Measurements from ENCODE around the gene ALOX12B. TPM values are rescaled to one million over a fixed set of nuclear protein-coding genes. Genes with fewer than 3 reads are reported as not detected.
"Not testable (repeated sequence)": the region's sequence is repeated elsewhere in the genome, so short reads cannot be mapped to it uniquely, and the experiment has no call there.

ALOX12B gene
- total RNA-seq, 2 experiments from 2014 or later, result 3.3 to 3.6 TPM

DNA sequence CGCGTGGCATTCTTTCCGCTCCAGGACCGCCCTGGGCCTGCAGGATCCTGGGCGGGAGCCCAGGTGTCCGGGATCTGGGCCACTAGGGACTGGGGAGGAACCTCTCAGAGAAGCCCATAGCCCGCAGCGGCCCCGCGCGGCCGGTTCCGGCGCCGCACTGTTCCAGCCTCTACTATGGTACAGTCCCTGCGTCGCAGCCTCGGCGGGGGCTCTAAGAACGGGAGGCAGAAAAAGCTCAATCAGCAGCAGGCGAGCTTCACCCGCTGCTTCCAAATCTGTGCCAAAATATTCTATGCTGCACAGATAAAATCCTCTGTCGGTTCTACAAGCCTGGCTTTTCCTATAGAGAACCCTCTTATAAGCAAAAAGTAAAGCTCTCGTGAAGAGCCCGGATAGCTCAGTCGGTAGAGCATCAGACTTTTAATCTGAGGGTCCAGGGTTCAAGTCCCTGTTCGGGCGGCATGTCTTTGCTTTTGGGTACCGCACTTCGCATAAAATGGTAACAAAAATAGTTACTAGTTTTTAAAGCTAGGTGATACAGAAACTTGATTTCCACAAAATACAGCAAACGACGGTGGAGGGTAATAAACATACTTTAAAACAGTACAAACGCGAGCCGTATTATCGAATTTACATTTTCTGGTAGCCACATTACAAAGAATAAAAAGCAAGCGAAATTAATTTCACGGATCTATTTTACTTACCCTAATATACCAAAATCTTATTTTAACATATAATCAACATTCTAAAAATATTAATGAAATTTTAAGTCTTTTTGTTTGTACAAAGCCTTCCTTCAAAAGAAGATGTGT is 31.5 kb upstream of the ALOX12B start:
- intact Hi-C loops (cut with DNase I, micrococcal nuclease), result loop anchor here (1.0 to 5.0 kb wide), 16 partner anchors 20 to 432 kb away; partner anchors contain the start of genes CTC1 (in 2 of the 2), KDM6B (in 1 of the 2), PFAS (in 1 of the 2) and RANGRF (in 1 of the 2)
- H3K36me3 Mint-ChIP-seq (ENCODE audit: low read depth), result peaks cover 5% of the 10 kb centered on the region
- ChIA-PET CTCF (interaction anchor here (0.6 to 7.8 kb wide), 46 partner anchors 8 to 432 kb away, joined by 3 to 108 read pairs (median 6); partner anchors contain the start of genes AURKB, BORCS6, CTC1 and GUCY2D), POLR2A (interaction anchor here (1.1 to 5.0 kb wide), 9 partner anchors 19 to 130 kb away, joined by 3 to 52 read pairs (median 11); partner anchors contain the start of genes BORCS6, CTC1 and PFAS)
- H3K27me3 Mint-ChIP-seq, result peaks cover 29% of the 10 kb centered on the region
- ATAC-seq (peak; percentile 58), DNase-seq (peak; percentile 94)
- H3K9me3 Mint-ChIP-seq (ENCODE audit: low read depth), result no peaks in the 10 kb centered on the region
- H3K4me1 Mint-ChIP-seq, result peaks cover 46% of the 10 kb centered on the region
- H3K4me3 Mint-ChIP-seq, result peak overlapping the region; percentile 90
- H3K27ac Mint-ChIP-seq, result peak overlapping the region; percentile 94

DNA sequence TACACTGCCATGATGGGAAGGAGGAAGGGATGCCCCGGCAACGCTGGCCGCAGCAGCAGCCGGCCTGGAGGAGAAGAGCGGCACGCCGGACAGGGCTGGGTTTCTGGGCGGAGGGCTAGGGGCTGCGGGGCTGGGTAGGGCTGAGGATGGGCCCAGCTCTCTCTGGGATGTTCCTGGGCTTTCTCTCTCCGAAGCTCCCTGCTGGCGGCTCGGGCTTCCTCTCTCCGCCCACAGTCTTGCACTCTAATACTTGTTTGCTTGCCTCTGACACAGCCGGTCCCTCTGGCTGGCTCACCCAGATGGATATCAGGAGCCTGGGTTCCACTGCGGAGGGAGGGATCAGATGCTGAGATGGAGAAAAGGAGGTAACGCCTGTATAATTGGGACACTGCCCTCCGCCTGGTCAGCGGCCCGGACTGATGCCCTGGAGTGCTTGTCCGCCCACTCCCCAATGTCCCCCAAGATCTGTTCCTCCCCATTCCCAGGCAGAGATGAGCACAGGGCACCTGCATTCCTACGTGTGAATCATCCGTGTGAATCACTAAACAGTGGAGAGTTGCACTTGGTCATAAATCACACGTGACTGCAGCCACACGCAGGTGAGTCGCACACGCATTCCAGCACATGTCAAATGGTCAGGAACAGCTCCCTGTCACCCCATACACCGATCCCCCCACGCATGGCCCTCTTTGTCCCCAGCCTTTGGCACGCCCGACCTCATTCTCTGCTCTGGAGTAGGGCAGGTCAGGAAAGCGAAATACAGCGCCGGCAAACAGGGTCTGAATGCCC is 30.7 kb upstream of the ALOX12B start, which contains the start of gene ALOXE3:
Gene ALOXE3 (minus strand): TSS at position 535 of the 789 bp plus-strand sequence. CDS start 524 bp downstream, at position 11.
- Mint-ChIP-seq H3K36me3 (ENCODE audit: low read depth) (peaks cover 5% of the 10 kb centered on the region), H3K4me1 (peaks cover 38% of the 10 kb centered on the region), H3K9me3 (ENCODE audit: low read depth) (no peaks in the 10 kb centered on the region), H3K27me3 (peaks cover 27% of the 10 kb centered on the region), H3K4me3 (peak within 1 kb of the TSS; percentile 90), H3K27ac (peak within 1 kb of the TSS; percentile 94)
- ATAC-seq, result peak; percentile 2
- DNase-seq, result peak; percentile 57
- CTCF ChIA-PET, result interaction anchor here (0.7 to 7.8 kb wide), 35 partner anchors 10 to 636 kb away, joined by 3 to 108 read pairs (median 6); partner anchors contain the start of genes AURKB, BORCS6, CTC1 and GUCY2D
- intact Hi-C loops (cut with DNase I, micrococcal nuclease), result loop anchor here (1.0 to 5.0 kb wide), 11 partner anchors 23 to 431 kb away; partner anchors contain the start of genes CTC1 (in 1 of the 2), KDM6B (in 1 of the 2), PFAS (in 1 of the 2) and RANGRF (in 1 of the 2)
- POLR2A ChIA-PET, result interaction anchor here (1.3 to 5.0 kb wide), 4 partner anchors 20 to 130 kb away, joined by 3 to 52 read pairs (median 14); partner anchors contain the start of genes CTC1 and PFAS

DNA sequence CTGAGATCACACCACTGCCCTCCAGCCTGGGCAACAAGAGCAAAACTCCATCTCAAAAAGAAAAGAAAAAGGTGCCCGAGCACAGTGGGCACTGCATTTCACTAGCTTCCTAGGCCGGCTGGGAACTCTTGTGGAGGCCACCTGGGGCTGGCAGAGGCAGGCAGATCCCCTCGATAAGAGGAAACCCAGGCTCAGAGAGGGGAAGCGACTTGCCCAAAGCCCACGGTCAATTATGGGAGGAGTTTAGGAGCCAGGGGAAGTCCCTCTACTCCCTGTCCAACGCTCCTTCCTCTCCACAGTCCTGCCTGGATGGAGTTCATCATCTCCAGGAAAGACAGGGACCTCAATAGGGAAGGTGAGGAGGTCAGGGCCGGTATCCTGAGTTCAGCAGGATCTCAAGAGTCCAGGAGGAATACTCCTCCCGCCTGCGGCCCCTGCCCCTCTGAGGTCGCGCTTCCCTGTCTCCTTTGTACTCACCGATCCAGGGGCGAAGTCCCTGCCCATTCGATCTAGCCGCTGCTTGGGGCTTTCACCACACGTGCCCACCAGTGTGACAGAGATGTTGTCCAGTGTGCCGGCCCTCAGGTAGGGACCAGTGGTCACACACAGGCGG is 30.0 kb upstream of the ALOX12B start:
- no peak overlapping the region for H3K27ac Mint-ChIP-seq

DNA sequence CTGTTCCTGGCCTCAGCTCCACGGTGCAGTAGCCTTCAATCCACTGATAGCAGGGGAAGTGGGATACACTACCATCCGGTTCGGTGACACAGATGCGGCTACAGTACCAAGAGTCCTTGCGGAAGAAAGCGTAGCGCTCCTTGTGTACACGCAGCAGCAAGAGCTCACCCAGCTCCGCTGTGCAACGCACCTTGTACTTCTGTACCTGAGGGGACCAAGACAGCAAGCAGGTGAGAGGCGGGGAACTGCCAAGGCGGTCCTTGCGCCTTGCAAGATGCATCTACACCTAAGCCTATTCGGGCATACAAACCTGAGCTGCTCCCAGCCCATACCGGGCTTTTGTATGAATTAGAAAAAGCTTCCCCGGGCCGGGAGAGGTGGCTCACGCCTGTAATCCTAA is 29.3 kb upstream of the ALOX12B start:
- no peak for ATAC-seq
- ChIA-PET POLR2A (interaction anchor here (0.6 to 0.8 kb wide), 2 partner anchors 56 to 102 kb away, joined by 3 read pairs; no protein-coding TSS in a partner anchor), CTCF (interaction anchor here (0.6 to 6.7 kb wide), 9 partner anchors 10 to 172 kb away, joined by 3 to 108 read pairs (median 4); no protein-coding TSS in a partner anchor)
- Mint-ChIP-seq H3K27ac (no peak overlapping the region), H3K4me1 (peaks cover 30% of the 10 kb centered on the region), H3K9me3 (ENCODE audit: low read depth) (no peaks in the 10 kb centered on the region), H3K36me3 (ENCODE audit: low read depth) (peaks cover 5% of the 10 kb centered on the region), H3K4me3 (no peak overlapping the region), H3K27me3 (peaks cover 28% of the 10 kb centered on the region)
- intact Hi-C loops (cut with DNase I, micrococcal nuclease), result loop anchor here in 1 of 2 experiments (5.0 kb wide), 1 partner anchor 234 kb away; no protein-coding TSS in a partner anchor
- no peak for DNase-seq

More for the DNA sequence above, 30.0 kb upstream of the ALOX12B start:
- peaks cover 32% of the 10 kb centered on the region for H3K4me1 Mint-ChIP-seq
- DNase-seq (no peak), ATAC-seq (no peak)
- intact Hi-C loops (cut with DNase I, micrococcal nuclease), result loop anchor here in 1 of 2 experiments (5.0 kb wide), 1 partner anchor 235 kb away; no protein-coding TSS in a partner anchor
- H3K4me3 Mint-ChIP-seq, result peak overlapping the region; percentile 90
- H3K9me3 Mint-ChIP-seq (ENCODE audit: low read depth), result no peaks in the 10 kb centered on the region
- H3K36me3 Mint-ChIP-seq (ENCODE audit: low read depth), result peaks cover 5% of the 10 kb centered on the region
- H3K27me3 Mint-ChIP-seq, result peaks cover 28% of the 10 kb centered on the region
- CTCF ChIA-PET, result interaction anchor here (0.6 to 7.8 kb wide), 13 partner anchors 10 to 637 kb away, joined by 3 to 108 read pairs (median 12); partner anchors contain the start of genes BORCS6 and SLC25A35
- POLR2A ChIA-PET, result interaction anchor here (0.6 to 3.1 kb wide), 3 partner anchors 56 to 131 kb away, joined by 3 to 12 read pairs (median 3); partner anchors contain the start of genes CTC1 and PFAS

DNA sequence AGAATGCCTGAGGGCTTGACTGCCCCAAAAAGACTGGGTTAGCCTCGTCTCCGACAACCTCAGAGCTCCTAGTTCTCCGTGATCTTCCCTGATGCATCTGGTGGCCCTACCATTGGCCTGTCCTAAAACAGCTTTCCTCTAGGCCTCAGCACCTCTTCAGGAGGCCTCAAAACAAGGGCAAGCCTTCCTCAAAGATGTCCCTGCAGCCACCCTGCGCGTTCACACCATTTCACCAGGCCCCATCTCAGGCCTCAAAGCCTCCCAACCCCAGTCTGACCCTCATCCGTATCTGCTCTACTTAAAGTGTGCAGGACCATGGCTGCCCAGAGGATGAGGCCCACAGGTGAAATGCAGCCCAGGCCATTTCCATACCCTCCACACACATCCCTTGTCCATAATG is 23.4 kb upstream of the ALOX12B start:
- H3K4me3 Mint-ChIP-seq, result no peak overlapping the region

DNA sequence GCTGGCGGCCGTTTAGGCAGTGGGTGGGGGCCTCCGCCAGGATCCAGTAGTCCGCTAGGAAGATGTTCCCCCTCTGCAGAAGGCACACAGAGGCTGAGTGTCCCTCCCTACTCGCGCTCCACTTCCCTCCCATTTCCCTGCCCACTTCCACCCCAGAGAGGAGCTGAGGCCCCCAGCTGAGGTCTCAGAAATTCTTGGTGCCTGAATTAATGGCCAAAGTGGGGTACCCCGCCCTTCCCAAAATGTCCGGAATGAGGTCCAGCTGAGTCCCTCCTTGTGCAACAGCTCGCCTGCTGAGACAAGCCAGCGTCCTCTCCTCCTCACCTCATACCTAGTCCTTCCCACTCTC is 22.9 kb upstream of the ALOX12B start:
- CTCF ChIA-PET, result interaction anchor here (0.6 to 15.8 kb wide), 24 partner anchors 9 to 193 kb away, joined by 3 to 155 read pairs (median 4); partner anchors contain the start of genes ALOX12B and TMEM107
- Mint-ChIP-seq H3K9me3 (ENCODE audit: low read depth) (no peaks in the 10 kb centered on the region), H3K4me1 (peaks cover 5% of the 10 kb centered on the region), H3K27ac (no peak overlapping the region), H3K36me3 (ENCODE audit: low read depth) (no peaks in the 10 kb centered on the region), H3K27me3 (peaks cover 24% of the 10 kb centered on the region), H3K4me3 (no peak overlapping the region)
- POLR2A ChIA-PET, result interaction anchor here (0.5 kb wide), 1 partner anchor 62 kb away, joined by 3 read pairs; no protein-coding TSS in a partner anchor
- intact Hi-C loops (cut with DNase I, micrococcal nuclease), result loop anchor here (1.0 kb wide), 3 partner anchors 28 to 50 kb away; no protein-coding TSS in a partner anchor
- no peak for ATAC-seq
- no peak for DNase-seq

More for the DNA sequence above, 23.4 kb upstream of the ALOX12B start:
- ChIA-PET CTCF (interaction anchor here (0.6 to 15.8 kb wide), 25 partner anchors 9 to 193 kb away, joined by 3 to 155 read pairs (median 4); partner anchors contain the start of genes ALOX12B and TMEM107), POLR2A (interaction anchor here (0.5 kb wide), 1 partner anchor 61 kb away, joined by 3 read pairs; no protein-coding TSS in a partner anchor)
- Mint-ChIP-seq H3K27ac (no peak overlapping the region), H3K27me3 (peaks cover 27% of the 10 kb centered on the region), H3K4me1 (peaks cover 5% of the 10 kb centered on the region), H3K9me3 (ENCODE audit: low read depth) (no peaks in the 10 kb centered on the region), H3K36me3 (ENCODE audit: low read depth) (no peaks in the 10 kb centered on the region)
- ATAC-seq (no peak), DNase-seq (no peak)
- intact Hi-C loops (cut with DNase I, micrococcal nuclease), result loop anchor here (1.0 kb wide), 3 partner anchors 29 to 51 kb away; no protein-coding TSS in a partner anchor

DNA sequence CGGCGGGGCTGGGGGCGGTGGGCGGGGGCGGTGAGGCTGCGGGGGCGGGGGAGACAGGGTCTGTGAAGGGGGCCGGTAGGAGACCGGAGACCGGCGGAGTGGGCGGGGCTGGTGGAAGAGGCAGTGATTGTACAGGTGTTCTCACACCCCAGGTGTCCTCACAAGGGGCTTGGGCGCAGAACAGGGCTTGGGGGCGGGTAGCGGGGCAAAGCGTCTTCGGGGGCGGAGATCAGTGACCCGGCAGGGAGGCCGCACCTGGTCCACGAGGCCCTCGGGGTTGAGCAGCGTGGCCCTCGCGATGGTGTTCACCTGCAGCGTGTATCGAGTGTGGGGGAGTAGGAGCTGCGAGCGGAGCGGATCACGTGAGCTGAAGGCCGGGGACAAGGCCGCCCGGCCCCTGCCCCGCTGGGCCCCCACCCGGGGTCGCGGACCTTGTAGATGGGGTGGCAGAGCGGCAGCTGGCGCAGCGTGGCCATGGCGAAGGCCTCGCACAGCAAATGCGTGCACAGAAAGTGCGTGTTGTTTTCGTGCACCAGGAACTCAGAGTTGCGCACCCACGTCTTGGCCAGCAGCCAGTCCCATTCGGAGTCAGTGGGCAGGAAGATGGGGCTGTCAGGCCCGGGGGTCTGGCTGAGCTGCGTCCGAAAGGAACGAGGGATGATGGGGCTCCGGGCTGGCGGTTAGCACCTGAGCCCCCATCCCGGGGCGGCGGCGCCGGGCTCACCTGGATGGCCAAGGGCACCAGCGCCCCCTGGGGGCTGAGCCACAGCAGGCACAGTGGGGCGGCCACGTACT is 22.3 kb upstream of the ALOX12B start:
- DNase-seq, result peak; percentile 90
- H3K27ac Mint-ChIP-seq, result no peak overlapping the region
- no peaks in the 10 kb centered on the region for H3K36me3 Mint-ChIP-seq (ENCODE audit: low read depth)
- no peaks in the 10 kb centered on the region for H3K9me3 Mint-ChIP-seq (ENCODE audit: low read depth)
- peak; percentile 97 for ATAC-seq
- peaks cover 5% of the 10 kb centered on the region for H3K4me1 Mint-ChIP-seq
- intact Hi-C loops (cut with DNase I, micrococcal nuclease), result loop anchor here (1.0 kb wide), 3 partner anchors 28 to 50 kb away; no protein-coding TSS in a partner anchor
- peak overlapping the region; percentile 34 for H3K4me3 Mint-ChIP-seq
- H3K27me3 Mint-ChIP-seq, result peaks cover 19% of the 10 kb centered on the region
- POLR2A ChIA-PET, result no interaction called here
- CTCF ChIA-PET, result interaction anchor here (0.5 to 15.8 kb wide), 20 partner anchors 9 to 194 kb away, joined by 3 to 155 read pairs (median 6); partner anchors contain the start of genes ALOX12B and TMEM107

DNA sequence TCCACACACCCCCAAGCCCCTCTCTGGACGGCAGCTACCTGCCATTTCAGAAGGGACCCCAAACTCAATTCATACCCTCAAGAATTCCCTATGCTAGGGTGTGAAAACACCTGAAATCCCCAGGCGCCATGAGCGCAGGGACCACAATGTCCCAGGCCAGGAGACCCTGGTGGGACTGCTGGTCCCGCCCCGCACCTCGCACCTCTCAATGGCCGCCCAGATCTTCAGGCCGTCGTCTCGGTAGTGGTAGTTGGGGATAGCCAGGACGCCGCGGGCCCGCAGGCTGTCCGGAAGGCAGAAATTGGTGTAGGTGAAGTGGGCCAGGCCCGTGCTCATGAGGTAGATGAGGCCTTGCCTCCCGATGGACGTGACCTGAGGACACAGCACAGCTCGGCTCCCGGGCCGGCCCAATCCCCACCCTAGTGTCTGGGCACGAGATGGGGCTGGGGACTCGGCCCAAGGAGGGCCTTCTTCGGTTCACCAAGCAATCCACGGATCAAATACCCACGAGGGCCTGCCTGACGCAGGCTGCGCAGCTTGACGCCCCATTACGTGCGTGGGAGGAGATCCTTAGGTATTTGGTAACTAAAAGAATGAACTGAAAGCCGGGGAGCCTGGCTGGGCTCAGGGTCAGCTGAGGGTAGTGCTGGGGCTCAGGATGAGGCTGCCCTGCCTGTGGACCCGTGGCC is 21.6 kb upstream of the ALOX12B start:
- POLR2A ChIA-PET, result no interaction called here
- Mint-ChIP-seq H3K4me1 (peaks cover 5% of the 10 kb centered on the region), H3K9me3 (ENCODE audit: low read depth) (no peaks in the 10 kb centered on the region), H3K27ac (no peak overlapping the region), H3K4me3 (no peak overlapping the region), H3K36me3 (ENCODE audit: low read depth) (no peaks in the 10 kb centered on the region), H3K27me3 (peaks cover 13% of the 10 kb centered on the region)
- DNase-seq, result no peak
- intact Hi-C loops (cut with DNase I, micrococcal nuclease), result no loop called here
- CTCF ChIA-PET, result interaction anchor here (0.5 to 15.8 kb wide), 10 partner anchors 11 to 196 kb away, joined by 3 to 155 read pairs (median 8); no protein-coding TSS in a partner anchor
- ATAC-seq, result no peak

DNA sequence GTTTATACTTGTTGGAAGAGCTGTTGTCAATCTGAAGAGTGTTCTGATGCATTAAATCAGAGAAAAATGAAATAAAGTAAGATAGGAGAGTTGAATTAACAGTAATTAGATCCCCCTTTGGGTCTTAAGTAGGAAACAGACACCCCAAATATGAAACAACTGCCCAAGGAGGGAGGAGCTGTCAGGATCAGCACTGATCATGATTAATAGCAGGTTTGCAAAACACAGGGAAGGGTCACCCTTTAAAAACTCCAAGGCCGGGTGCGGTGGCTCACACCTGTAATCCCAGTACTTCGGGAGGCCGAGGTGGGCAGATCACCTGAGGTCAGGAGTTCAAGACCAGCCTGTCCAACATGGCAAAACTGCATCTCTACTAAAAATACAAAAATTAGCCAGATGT is 19.5 kb upstream of the ALOX12B start:
- DNase-seq; H3K9me3 Mint-ChIP-seq (ENCODE audit: low read depth); H3K4me1 Mint-ChIP-seq; ATAC-seq; H3K27me3 Mint-ChIP-seq; H3K4me3 Mint-ChIP-seq; H3K36me3 Mint-ChIP-seq (ENCODE audit: low read depth); H3K27ac Mint-ChIP-seq; intact Hi-C loops (cut with DNase I, micrococcal nuclease): not testable (repeated sequence)
- CTCF ChIA-PET, result interaction anchor here (0.9 to 15.8 kb wide), 7 partner anchors 12 to 46 kb away, joined by 3 to 155 read pairs (median 5); partner anchors contain the start of gene ALOXE3
- POLR2A ChIA-PET, result interaction anchor here (0.5 to 0.8 kb wide), 2 partner anchors 13 to 142 kb away, joined by 3 read pairs; partner anchors contain the start of gene PFAS

Measured in activated CD4-positive, alpha-beta T cell treated with anti-CD3 and anti-CD28 coated beads for 36 hours (primary cell).